Measurements from ENCODE around the gene OR2A25.

OR2A25 gene

GRCh38 chr7:144085978-144086377 lies 16.4 kb downstream of the OR2A25 start, which contains the start of gene OR2A12:
OR2A12 (plus strand) TSS chr7:144086278; CDS start chr7:144095108, 8,830 bp downstream.
- DNase-seq, result no peak

DNA sequence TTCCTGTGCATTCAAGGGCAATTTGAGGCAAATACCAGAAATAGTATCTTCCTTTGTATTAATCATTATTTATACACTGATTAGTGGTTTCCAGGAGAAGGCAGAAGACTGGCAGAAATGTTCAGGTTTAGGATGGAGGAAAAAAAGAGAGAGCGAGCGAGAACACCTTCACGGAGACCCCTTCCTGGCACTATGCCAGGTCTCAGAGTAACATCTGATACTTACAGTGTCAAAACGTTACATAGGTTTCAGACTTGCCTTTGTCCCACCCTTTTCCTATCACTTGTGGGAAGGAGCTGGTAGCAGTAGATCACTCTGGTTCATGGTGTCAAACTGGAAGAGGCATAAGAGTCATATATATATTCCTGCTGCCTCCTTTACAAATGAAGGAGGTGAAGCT lies 17.1 kb downstream of the OR2A25 start:
- no peak for DNase-seq

DNA sequence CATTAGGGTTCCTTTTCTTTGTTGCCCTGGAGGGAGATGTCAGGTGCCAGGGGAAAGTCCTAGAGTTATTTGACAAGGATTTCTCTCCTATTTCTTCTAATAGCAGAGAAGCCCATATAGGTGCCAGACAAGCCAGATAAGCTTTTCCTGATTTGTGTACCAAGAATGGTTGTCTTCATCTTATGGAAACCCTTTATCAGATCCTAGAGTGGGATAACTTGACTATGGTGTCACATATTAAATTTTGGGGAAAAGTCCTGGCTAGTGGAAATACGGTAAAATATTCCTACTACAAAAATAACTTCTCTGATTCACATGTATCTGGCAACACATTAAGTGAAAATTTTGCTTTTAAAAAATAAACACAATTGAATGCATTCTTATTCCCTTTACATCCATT lies 17.6 kb downstream of the OR2A25 start:
- no peak for DNase-seq

GRCh38 chr7:144090667-144091066 lies 21.1 kb downstream of the OR2A25 start:
- no peak for DNase-seq

DNA sequence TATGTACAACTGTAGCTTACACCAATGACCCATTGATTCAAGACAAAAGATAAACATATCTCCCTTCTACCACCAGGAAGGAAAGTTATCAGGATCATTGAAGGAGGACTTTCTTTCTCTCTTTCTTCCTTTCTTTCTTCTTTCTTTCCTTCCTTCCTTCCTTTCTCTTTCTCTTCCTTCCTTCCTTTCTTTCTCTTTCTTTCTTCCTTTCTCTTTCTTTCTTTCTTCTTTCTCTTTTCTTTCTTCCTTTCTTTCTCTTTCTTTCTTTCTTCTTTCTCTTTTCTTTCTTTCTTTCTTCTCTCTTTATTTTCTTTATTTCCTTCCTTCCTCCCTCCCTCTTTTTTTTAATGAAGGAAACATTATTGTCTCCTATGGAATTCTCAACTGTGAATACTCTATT lies 29.2 kb downstream of the OR2A25 start:
- DNase-seq, result no peak

DNA sequence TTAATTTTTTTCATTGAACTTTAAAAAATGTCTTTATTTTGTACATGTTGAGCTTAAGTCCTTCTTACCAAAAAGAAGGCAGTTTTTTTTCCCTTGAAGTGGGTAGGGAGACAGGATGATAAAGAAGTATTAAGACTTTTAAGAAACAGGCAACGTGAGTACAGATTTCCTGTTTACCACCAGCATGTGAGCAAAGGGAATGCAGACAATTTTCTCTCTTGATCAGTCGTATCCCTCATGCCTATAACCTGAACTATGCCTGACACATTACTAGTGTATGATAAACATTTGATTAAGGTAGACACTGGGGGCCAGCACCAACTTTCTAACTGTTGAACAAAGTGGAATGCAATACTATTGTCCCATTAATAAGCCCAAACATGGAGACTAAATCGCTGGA lies 31.0 kb downstream of the OR2A25 start:
- DNase-seq, result no peak

- no peak for DNase-seq
Observed at GRCh38 chr7:144102041-144102440, 32.4 kb downstream of the OR2A25 start.

DNA sequence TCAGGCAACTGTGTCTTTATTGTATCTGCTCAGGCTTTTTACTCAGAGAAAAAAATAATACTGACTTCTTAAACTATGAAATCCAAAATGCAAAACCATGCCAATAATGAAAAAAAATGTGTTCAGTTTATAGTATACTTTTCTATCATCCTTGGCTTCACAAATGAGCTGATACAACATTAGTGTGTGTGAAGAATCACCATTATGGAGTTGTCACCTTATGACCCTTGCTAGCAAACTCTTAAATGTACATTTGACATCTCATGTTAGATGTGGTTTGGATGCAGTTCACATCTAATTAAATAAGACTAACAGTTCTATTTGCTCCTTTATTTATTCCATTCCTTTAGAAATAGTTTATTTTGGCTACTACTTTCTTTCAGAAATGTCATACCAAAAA lies 35.6 kb downstream of the OR2A25 start:
- no peak for DNase-seq

DNA sequence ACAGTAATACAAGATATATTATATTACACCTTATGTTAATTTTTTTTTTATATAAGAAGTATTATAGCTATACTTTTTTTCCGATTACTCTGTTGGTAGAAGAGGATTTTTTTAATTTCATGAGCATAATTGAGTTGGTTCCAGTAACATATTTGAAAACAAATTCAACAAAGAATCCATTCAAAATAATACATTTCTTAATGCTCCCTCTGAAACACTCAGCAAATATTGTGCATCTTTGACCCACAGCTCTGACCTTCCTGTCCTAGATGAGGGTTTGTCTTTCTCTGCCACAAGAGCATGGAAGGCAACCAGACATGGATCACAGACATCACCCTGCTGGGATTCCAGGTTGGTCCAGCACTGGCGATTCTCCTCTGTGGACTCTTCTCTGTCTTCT lies 39.7 kb downstream of the OR2A25 start, which contains the start of gene OR2A2:
TSS of gene OR2A2 (plus strand) at position 301 of the 400 bp plus-strand sequence. CDS start at position 301, 0 bp downstream.
- DNase-seq, result no peak

DNA sequence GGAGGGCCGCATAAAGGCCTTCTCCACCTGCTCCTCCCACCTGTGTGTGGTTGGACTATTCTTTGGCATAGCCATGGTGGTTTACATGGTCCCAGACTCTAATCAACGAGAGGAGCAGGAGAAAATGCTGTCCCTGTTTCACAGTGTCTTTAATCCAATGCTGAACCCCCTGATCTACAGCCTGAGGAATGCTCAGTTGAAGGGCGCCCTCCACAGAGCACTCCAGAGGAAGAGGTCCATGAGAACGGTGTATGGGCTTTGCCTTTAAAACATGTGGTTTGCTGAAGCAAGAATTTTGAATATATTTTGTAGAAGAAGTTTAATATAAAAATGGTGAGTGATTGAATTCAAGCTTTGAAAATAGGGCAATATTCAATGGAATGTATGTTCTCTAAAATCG lies 40.7 kb downstream of the OR2A25 start:
- DNase-seq, result no peak

DNA sequence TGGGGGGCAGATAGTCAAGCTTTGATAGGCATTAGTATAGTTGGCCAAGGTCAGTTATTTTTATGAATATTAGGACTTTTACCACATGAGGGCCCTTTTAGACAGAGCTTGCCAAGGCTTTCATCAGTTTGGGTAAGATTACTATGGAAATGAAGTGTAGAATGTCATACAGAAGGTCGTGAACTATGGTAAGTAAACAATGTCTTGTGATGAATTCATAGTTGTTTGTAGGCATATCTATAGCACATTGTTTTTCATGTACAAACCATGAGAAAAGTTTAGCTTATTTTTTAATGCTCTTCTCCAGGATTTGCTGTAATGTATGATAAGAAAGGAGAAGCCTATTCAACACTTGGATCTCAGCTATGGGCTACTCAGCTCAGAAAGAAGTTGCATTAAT lies 44.0 kb downstream of the OR2A25 start:
- no peak for DNase-seq

- no peak for DNase-seq
Observed at GRCh38 chr7:144118341-144118740, 48.7 kb downstream of the OR2A25 start.

DNA sequence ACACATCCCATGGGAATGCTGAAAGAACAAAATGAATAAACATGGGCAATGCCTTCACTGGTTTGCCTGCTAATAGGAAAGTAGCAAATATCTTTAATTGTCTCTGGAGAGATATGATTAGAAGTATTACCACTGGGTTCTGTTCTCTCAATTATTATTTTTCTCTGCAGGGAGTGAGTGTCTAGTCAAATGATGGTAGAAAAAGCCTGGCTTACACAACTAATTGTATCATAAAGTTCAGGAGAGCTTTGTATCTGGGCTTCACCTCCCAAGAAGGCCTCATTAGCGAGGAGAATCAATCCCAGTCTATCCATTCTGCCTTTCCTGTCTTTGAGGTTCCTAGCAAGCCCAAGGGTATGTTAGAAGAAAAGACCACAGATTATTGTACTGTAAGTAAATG lies 53.3 kb downstream of the OR2A25 start, which contains the start of gene OR2A14:
TSS of gene OR2A14 (plus strand) at position 301 of the 400 bp plus-strand sequence. CDS start 5,937 bp downstream, outside the sequence.
- no peak for DNase-seq
